Transverse colon (tissue), 4 donors: ENCODE data around the gene KIAA1755. TPM values are rescaled to one million over a fixed set of nuclear protein-coding genes. Genes with fewer than 3 reads are reported as not detected.

Experiments
- DNase-seq: peaks from one replicate; pipeline ENCODE4 v3.0.0-alpha.2; 2019
- H3K27ac ChIP-seq, 4 donors: fragments of 200-600 bp; sonication (generic); 2 replicates each; pipeline ENCODE4 v1.5.1; 2016 to 2018; ENCODE audit warnings: inconsistent platforms in 4 of 4
- H3K27me3 ChIP-seq: fragments of 200-600 bp; sonication (generic); 2 replicates; pipeline ENCODE4 v1.5.1; 2017; ENCODE audit warnings: inconsistent platforms
- H3K36me3 ChIP-seq, 4 donors: fragments of 200-600 bp; sonication (generic); 2 replicates each; pipeline ENCODE4 v1.5.1; 2017 to 2019; ENCODE audit warnings: inconsistent platforms in 4 of 4
- H3K4me1 ChIP-seq, 4 donors: fragments of 200-600 bp; sonication (generic); 2 replicates each; pipeline ENCODE4 v1.5.1; 2017 to 2020; ENCODE audit warnings: inconsistent platforms in 4 of 4
- H3K4me3 ChIP-seq, 4 donors: fragments of 200-600 bp; sonication (generic); 1 replicate in 1 of 4; 2 replicates in 3 of 4; pipeline versions ENCODE4 v1.5.1 to v1.6.1; 2017 to 2019; ENCODE audit warnings: inconsistent platforms in 4 of 4
- H3K9me3 ChIP-seq, 2 donors: fragments of 200-600 bp; sonication (generic); 2 replicates each; pipeline ENCODE4 v1.5.1; 2017 to 2019; ENCODE audit warnings: inconsistent platforms in 2 of 2
- EP300 ChIP-seq: sonication (generic); formaldehyde crosslinking; IDR thresholded peaks from one replicate; pipeline ENCODE4 v1.6.1; 2017; ENCODE audit warnings: antibody characterized with exemption, low read depth
- POLR2A ChIP-seq: fragments of 450-650 bp; IDR thresholded peaks from one replicate; pipeline ENCODE4 v1.6.1; 2016; ENCODE audit warnings: antibody characterized with exemption, mild to moderate bottlenecking, moderate library complexity
- POLR2AphosphoS5 ChIP-seq, 3 donors: sonication (generic); formaldehyde crosslinking; IDR thresholded peaks; one replicate each; pipeline ENCODE4 v1.6.1; 2016; ENCODE audit warnings: antibody characterized with exemption in 3 of 3
- WGBS, 2 donors: methylation state at CpG; one replicate each; pipeline ENCODE4 v1.1.5; 2018; ENCODE audit warnings: low coverage in 1 of 2; 5-methylcytosine and 5-hydroxymethylcytosine counted together
- in situ Hi-C, 4 donors: fragments of 200-750 bp; cut with MboI; loops; one replicate each; pipeline versions ENCODE4 v1.15.0 to v1.15.1; 2017; ENCODE audit warnings: low sequenced_read_pairs in 3 of 4, low pct_ligation_motif_present in 1 of 4, low pct_unique_long_range_greater_than_20kb in 1 of 4
- intact Hi-C: fragments of 100-400 bp; cut with DNase I; formaldehyde crosslinking; loops from one replicate; pipeline ENCODE4 v1.15.1; 2023; ENCODE audit warnings: low total_unique reads
- total RNA-seq, 4 donors: library from RNA; depleted of rRNA; stranded (reverse); fragments of >200 nt; gene quantifications; one replicate each; pipeline ENCODE4 v1.1.0, GENCODE V29; 2016
- TF ChIP-seq, protein P1 (sequence below), 5 experiments: fragments of 200-600 bp in 3 of 5; fragments of 450-650 bp in 2 of 5; sonication (generic) in 3 of 5; IDR thresholded peaks; 1 replicate in 2 of 5; 2 replicates in 3 of 5; pipeline ENCODE4 v1.5.1; 2016 to 2017; ENCODE audit warnings: antibody characterized with exemption in 5 of 5, inconsistent platforms in 3 of 5, mild to moderate bottlenecking in 2 of 5, moderate library complexity in 1 of 5

KIAA1755 gene
- total RNA-seq, 4 donors from 2014 or later = 1.6 to 20.2 (median 3.7) TPM

DNA sequence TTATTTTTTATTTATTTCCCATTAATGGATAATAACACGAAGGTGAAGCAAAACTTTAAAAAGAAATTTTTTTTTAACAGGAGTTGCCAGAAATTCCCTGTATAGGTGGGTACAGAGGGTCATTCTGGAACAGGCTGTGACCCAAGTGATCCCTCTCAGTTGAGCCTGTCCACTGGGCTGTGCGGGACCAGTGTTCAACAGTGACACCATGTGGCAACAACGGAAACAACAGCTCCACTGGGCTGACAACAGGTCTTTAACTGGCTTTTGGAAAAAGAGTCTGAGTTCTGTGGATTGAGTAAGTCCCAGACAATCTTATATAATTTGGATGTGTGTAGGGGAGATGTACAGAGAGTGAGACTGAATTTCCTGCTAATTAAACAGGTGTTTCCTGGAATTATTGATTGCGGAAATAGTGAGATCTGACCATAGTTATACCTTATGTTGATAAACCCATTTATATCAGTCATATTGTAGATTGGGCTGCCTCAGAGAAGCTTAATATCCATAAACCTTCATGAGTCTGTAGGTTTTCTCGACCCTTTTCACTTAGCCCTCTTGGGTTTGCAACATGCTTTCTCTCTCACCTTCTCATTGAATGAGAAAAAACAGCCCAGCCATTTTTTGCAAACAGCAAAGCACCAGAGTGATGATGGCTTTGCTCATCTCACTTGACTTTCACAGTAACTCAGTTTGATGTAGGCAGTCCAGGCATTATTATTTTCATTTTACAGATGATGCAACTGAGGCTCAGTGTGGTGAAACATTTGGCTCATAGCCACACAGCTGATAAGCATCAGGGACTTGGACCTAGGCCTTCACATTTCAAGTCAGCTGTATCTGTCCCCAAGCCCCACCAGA is 17.5 kb downstream of the KIAA1755 start:
- Histone ChIP-seq H3K27ac (no peak overlapping the region), H3K4me1 (no peaks in the 10 kb centered on the region), H3K36me3 (no peaks in the 10 kb centered on the region), H3K4me3 (no peak overlapping the region), H3K27me3 (no peaks in the 10 kb centered on the region), H3K9me3 (peaks cover 3 to 11% of the 10 kb centered on the region in 2 donors)
- TF ChIP-seq POLR2A (no peak), EP300 (no peak), POLR2AphosphoS5 (IDR thresholded peaks at IDR 0.05) (no peak)
- TF ChIP-seq, protein P1, sequence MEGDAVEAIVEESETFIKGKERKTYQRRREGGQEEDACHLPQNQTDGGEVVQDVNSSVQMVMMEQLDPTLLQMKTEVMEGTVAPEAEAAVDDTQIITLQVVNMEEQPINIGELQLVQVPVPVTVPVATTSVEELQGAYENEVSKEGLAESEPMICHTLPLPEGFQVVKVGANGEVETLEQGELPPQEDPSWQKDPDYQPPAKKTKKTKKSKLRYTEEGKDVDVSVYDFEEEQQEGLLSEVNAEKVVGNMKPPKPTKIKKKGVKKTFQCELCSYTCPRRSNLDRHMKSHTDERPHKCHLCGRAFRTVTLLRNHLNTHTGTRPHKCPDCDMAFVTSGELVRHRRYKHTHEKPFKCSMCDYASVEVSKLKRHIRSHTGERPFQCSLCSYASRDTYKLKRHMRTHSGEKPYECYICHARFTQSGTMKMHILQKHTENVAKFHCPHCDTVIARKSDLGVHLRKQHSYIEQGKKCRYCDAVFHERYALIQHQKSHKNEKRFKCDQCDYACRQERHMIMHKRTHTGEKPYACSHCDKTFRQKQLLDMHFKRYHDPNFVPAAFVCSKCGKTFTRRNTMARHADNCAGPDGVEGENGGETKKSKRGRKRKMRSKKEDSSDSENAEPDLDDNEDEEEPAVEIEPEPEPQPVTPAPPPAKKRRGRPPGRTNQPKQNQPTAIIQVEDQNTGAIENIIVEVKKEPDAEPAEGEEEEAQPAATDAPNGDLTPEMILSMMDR (IDR thresholded peaks at IDR 0.05) = peak in 3 of 5 experiments; percentile 15 to 19 (median 15)
- no peak for DNase-seq
- intact Hi-C loops = no loop called here
- in situ Hi-C loops = loop anchor here in 1 of 4 donors (25.0 kb wide), 1 partner anchor 681 kb away; no protein-coding TSS in a partner anchor
- WGBS, 2 donors = 45 to 48% methylated on average over 3 to 5 of the region's 5 CpGs

DNA sequence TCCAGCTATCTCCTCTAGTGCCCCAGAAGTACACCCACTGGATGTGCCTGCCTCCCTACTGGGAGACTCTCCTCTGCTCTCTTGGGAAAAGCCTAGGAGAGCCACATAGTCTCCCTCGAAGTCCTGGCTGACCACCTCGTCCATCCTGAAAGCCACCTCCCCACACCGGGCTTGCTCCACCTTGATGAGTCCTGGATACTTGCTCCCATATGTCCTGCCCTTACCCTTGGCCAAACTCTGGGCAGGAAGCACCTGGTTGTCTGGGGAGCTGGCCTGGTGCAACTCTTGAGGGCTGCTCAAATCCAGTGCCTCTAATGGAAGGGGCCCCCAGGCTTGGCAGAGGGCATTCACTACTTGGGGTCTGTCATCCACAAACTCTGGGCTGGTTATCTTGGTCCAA is 19.3 kb downstream of the KIAA1755 start:
- intact Hi-C loops (no loop called here), in situ Hi-C loops (loop anchor here in 1 of 4 donors (25.0 kb wide), 1 partner anchor 679 kb away; no protein-coding TSS in a partner anchor)
- Histone ChIP-seq H3K9me3 (peaks cover 3 to 11% of the 10 kb centered on the region in 2 donors), H3K36me3 (no peaks in the 10 kb centered on the region), H3K4me3 (no peak overlapping the region), H3K4me1 (no peaks in the 10 kb centered on the region), H3K27ac (no peak overlapping the region), H3K27me3 (no peaks in the 10 kb centered on the region)
- TF ChIP-seq EP300 (no peak), POLR2AphosphoS5 (IDR thresholded peaks at IDR 0.05) (no peak), POLR2A (no peak)
- TF ChIP-seq, protein P1 (IDR thresholded peaks at IDR 0.05) = no peak
- no peak for DNase-seq
- WGBS, 2 donors = 92% methylated on average over 3 of the region's 3 CpGs; no CpG with 5 or more reads in 1 of the 2 donors

DNA sequence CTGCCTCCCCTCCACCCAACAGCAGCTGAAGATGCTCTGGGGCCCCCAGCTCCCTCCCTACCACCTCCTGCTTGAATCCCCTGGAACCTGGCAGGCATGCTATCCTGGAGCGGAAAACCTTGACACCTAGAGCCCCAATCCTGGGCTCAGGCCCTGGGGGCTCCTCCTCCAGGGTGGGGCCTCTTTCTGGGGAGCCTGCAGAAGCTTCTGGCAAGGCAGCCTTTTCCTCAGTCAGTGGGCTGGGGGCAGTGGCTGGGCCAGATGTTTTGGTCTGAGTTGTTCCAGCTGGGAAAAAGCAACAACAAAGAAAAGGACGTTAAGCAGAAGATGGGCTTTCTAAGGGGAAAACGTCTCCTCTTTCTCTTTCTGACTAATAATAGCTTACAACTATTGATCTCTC is 21.1 kb downstream of the KIAA1755 start:
- peaks cover 3 to 11% of the 10 kb centered on the region in 2 donors for H3K9me3 ChIP-seq
- DNase-seq = no peak
- TF ChIP-seq EP300 (no peak), POLR2AphosphoS5 (IDR thresholded peaks at IDR 0.05) (no peak), POLR2A (no peak)
- TF ChIP-seq, protein P1 (IDR thresholded peaks at IDR 0.05) = no peak
- intact Hi-C loops = no loop called here
- H3K27me3 ChIP-seq = no peaks in the 10 kb centered on the region
- no peaks in the 10 kb centered on the region for H3K4me1 ChIP-seq
- H3K4me3 ChIP-seq = no peak overlapping the region
- H3K27ac ChIP-seq = no peak overlapping the region
- WGBS, 2 donors = 9 to 17% methylated on average over 2 of the region's 3 CpGs
- no peaks in the 10 kb centered on the region for H3K36me3 ChIP-seq
- in situ Hi-C loops = loop anchor here in 1 of 4 donors (25.0 kb wide), 1 partner anchor 677 kb away; no protein-coding TSS in a partner anchor

DNA sequence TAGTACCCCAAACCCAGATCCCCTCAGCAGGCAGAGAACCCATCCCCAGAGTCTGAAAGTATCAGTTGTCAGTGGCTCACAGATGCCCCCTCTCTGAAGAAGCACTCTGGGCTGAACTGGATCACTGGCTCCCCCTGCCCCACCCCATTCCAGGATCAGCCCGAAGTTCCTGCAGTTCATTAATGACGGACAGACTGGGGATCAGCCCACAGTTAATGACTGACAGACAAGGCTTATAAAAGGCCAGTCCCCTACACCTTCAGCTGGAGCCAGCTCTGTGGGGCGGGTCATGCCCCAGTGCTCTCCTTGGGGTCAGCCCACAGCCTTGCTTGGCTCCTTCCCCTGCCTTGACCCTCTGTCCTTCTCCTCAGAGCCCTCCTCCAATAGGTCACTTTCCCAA is 21.7 kb downstream of the KIAA1755 start:
- TF ChIP-seq, protein P1 (IDR thresholded peaks at IDR 0.05) = no peak
- TF ChIP-seq EP300 (no peak), POLR2AphosphoS5 (IDR thresholded peaks at IDR 0.05) (no peak), POLR2A (no peak)
- in situ Hi-C loops (loop anchor here in 1 of 4 donors (25.0 kb wide), 1 partner anchor 677 kb away; no protein-coding TSS in a partner anchor), intact Hi-C loops (no loop called here)

More for the DNA sequence above, 21.7 kb downstream of the KIAA1755 start:
- 39 to 50% methylated on average over 1 to 3 of the region's 3 CpGs for WGBS, 2 donors
- Histone ChIP-seq H3K27ac (no peak overlapping the region), H3K9me3 (peaks cover 3 to 11% of the 10 kb centered on the region in 2 donors), H3K4me3 (no peak overlapping the region), H3K27me3 (no peaks in the 10 kb centered on the region), H3K36me3 (no peaks in the 10 kb centered on the region), H3K4me1 (no peaks in the 10 kb centered on the region)
- DNase-seq = no peak
